ENCODE results near the gene GJB5.
"Not testable (repeated sequence)": the region's sequence is repeated elsewhere in the genome, so short reads cannot be mapped to it uniquely, and the experiment has no call there.

GJB5 gene

DNA sequence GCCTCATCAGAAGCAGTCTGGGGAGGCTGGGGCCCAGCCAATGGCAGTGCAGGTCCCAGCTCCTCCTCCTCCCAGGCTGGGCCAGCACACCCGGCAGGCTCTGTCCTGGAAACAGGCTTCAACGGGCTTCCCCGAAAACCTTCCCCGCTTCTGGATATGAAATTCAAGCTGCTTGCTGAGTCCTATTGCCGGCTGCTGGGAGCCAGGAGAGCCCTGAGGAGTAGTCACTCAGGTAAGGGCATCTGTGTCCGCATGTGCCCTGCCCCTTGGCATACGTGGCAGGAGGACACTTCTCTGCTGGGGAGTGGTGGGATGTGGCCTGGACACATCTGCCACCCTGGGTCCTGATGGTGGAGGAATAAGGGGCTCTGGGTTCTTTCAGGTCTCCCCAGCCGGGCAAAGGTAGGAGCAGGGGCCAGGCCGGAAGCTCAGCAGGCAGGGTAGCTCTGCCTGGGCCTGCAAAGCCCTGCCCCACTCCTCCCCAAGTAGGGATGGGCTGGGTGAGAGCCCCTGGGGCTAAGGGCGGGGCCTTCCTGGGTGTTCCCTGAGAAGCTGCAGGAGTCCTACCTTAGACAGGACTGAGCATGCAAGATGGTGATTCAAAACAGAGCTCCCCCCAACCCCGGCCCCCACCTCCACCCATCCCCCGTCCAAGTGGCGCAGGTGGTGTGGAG, at the start of gene GJB5:
Gene GJB5, plus strand, starts transcription at position 84 of the 674 bp plus-strand sequence. CDS start 2,284 bp downstream, outside the sequence.
- no peak for DNase-seq

DNA sequence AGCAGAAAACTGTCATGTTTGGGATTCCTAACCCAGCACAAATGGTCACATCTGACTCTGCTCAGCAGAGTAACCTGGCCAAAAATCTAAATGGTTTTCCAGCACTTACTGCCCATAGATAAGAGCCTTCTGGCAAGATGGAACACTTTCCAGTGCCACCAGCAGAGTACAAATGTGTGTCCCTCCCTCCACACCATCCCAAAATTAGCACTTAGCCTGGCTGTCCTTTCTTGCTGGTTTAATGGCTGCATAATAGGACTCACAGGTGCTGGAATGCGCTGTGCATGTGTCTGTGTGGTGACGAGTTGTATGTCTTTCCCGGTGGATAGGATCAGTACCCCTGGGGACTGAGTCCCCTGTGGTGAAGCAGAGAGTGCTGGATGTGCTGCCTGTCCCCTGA, 49.8 kb upstream of the GJB5 start:
- no peak for DNase-seq

DNA sequence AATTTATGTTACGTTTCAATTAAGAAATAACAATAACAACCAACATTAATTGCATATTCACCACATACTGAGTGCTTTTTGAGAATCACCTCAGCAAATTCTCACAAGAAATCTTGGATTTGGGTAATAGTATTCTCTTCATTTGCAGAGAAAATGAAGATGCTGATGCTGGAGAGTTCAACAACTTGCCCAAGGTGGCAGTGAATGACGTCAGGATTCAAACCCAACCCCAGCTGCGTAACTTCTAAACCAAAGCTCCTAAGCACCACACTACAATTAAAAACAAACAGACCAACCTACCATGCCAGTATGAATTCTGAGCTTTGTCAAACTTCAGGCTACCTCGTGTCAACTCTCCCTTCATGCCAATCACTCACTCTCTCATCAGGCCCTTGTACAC, 46.7 kb upstream of the GJB5 start:
- no peak for DNase-seq

DNA sequence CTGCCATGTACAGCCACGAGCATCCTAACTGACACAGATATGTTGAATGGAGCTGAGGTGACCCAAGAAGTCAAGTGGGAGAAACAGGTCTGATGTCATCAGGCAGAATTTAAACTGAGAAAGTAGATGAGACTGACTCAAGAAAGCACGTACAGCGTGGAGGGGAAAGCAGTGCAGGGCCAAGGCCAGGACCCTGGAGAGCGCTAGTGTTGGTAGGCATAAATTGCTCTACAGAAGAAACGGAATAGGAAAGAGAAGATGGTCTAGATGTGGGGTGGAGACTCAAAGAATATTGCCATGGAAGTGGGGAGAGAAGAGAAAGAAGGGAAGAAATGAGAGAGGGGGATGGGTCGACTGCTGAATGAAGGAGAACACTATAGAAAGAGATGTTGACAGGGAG, 45.3 kb upstream of the GJB5 start:
- DNase-seq: no peak

DNA sequence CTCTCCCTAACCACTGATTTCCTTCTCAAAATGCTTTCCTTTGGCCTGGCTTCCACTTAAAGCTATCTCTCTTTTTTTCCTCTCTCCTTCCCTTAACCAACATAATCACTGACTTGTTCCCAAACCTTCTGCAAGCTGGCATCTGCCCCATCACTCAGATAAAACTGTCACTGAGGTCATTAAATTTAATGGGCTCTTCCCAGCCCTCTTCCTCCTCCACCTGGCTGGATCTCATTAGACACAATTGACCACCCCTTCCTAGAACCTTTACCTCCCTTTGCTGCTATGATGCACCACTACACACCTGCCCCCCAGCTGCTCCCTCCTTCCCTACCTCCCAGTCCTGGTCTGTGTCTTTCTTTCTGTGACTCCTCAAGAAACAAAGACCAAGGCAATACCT, 44.0 kb upstream of the GJB5 start:
- DNase-seq: no peak

DNA sequence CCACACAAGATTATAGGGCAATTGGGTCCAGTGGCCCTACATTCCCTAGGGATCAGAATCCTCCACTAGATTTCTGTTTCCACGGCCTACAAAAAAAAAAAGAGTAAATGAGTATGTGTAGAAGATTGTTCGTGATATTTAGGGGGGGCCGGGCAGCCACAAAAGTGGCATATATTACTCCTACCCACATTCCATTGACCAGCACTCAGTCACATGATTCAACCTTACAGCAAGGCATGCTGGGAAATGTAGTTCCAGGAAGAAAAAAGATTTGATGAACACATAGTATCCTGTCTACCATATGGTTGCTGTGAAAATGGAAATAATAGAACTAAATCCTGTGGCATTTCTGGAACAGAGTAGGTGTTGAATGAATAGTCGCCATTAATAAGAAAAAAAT, 43.4 kb upstream of the GJB5 start:
- DNase-seq: no peak

DNA sequence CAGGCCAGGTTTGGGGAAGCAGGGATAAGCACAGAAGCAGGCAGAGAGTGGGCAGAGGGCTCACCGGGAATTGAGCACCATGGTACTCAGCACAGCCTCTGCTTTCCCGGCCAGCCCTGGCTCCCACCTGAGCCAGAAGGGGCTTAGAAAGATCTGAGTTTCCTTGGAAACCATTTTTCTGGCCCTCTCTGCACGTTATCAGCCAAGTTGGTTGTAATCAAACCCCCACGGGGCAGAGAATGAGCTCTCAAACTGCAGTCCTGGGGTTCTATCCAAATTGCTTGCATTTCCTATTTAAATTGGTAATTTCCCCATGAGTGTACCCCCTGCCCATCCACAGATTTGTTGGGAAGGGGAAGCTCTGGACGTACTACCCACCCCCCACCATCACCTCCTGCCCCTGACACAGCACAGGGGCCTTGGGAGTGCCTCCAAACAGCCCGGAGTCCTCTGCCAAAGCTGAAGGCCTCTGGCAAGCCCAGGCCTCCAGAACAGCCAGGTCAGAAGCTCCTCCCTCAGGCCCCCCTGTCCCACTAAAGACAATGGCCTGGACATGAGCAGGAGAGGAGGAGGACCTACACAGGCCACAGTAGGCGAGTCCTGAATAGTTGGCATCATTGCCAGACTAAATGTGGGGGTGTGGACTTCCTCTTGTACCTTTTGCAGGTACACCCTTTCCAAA, 42.7 kb upstream of the GJB5 start:
- DNase-seq: no peak

DNA sequence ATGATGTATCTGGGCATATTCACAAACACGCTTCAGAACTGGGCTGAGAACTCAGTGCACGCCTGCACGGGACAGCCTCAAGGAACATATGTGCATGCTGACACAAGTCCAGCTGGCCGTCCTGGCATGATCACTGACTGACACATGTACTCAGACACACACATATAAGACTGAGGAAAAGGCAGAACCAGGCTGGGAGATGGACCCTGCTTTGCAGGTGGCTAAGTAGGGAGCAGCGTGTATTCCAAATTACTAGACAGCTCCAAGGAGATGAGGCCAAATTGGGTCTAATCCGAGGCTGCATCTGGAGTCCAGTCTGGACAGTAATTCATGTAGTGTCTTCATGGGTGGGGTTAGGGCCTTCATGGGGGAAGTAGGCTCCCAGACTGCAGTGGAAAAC, 41.4 kb upstream of the GJB5 start:
- no peak for DNase-seq

DNA sequence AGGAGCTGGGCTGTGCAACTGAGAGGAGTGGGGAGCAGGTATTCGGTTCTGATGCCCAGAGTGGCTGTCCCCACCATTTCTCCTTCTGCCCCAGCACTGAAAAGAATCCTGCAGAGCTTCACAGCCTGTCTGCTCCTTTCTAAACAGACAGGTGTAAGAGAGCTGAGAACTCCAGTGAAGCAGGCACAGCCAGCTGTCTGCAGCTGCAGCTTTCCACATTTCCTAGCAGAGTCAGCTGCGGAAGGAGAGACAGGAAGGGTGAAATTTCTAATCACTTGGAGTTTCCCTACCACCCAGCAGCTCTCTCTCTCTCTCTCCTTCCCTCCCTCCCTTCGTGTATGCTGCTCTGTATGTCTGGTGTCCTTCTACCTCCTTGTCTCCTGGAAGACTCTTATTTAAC, 40.5 kb upstream of the GJB5 start:
- no peak for DNase-seq

DNA sequence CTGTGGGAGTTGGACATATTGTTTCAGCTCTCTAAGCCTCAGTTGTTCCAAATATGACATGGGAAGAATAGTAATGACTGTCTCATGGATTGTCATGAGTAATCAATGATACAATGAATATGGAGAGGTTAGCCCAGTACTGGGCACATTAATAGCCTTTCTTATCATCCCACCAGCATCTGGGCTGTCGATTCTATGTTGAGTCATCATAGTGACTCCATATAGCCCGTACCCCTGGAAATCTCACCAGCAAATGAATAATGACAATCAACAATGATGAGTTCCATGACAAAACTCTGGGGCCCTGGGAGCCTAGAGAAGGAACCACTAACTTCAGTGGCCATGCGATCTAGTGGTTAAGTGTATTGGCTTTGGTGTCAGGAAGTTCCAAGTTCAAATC, 39.7 kb upstream of the GJB5 start:
- DNase-seq: no peak

DNA sequence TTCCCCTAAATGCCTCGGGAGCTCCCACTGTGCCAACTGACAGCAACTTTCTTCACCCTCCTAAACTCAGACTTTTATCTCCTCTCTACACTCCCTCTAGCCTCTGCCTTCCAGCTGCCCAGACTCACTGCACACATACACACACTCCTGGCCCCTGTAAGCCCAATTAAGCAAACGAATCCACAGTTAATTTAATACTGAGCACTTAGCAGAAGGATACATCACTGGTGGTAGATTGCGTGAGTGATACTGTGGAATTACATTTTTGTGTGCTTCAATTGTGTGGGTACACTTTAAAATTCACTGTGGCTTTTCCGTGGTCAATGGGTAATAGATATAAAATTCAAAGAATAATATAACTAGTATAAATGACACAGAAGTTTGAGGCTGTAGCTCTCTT, 33.6 kb upstream of the GJB5 start:
- no peak for DNase-seq

DNA sequence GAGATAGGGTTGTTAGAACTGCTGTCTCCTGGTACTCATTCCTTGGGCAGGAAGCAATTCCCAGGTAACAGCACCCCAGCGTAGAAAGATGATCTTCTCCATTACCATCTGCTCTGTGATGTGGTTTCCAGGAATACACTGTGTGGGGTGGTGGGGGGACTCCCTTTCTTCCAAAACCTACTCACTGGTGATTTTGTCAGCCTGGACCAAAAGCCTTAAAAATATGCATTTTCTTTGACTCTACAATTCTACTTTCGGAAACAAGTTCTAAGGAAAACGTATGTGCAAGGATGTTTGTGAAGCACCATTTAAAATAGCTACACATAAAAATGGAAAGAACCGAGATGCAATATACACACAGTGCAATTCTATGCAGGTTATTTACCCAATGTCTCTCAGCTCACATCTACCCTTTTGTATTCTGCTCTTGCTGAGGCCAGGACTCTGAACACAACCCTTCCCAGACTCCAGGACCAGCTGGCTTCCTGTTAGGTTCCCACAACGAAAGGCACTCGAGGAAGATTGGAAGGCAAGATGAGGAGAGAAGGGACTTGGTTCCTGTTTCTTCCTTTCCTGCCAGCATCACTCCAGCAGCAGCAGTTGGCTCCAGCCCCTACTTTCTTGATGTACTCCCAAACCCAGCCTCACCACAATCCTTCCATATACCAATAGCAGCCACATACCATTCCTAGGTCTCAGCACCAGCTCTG, 33.0 kb upstream of the GJB5 start:
- DNase-seq: no peak

DNA sequence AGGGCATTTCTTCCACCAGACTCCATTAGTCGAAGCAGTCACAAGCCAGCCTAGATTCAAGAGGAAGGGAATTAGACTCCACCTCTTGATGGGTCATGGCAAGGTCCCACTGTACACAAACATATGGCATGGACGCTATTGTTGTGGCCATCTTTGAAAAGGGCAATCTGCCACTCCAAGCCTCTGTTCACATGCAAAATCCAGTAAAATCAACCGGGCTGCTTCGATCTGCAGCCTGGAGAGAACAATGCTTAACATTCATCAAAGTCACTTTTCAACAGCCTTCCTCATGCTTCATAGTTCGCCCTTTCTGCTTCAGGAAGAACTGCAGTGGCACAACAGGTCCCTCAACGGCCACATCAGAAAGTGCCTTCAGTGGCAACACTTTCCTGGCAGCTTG, 28.0 kb upstream of the GJB5 start:
- DNase-seq: no peak

DNA sequence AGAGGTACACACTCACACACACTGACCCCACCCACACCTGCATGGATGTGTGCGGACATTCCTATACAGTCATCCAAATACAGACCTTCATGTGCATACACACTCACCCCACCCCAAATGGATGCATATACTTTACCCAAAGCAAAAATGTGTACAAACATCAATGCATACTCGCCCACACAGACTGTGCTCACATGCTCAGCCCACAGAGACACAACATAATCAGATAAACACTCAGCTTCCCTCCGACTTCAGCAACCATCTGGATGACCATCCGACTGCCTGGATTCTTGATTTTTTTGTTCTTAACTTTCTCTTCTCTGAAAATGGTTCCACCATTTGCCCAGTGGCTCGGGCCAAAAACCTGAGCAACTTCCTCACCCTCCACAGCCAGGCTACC, 24.4 kb upstream of the GJB5 start:
- no peak for DNase-seq

DNA sequence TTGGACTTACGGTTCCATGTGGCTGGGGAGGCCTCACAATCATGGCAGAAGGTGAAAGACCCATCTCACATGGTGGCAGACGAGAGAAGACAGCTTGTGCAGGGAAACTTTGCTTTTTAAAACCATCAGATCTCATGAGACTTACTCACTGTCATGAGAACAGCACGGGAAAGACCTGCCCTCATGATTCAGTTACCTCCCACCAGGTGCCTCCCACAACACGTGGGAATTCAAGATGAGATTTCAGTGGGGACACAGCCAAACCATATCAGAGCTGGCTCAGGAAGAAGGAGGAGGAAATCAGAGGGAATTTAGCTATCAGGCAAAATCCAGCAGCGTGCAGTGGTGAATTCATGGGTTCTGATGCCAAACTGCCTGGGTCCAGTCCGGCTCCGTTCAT, 22.0 kb upstream of the GJB5 start:
- DNase-seq: not testable (repeated sequence)

DNA sequence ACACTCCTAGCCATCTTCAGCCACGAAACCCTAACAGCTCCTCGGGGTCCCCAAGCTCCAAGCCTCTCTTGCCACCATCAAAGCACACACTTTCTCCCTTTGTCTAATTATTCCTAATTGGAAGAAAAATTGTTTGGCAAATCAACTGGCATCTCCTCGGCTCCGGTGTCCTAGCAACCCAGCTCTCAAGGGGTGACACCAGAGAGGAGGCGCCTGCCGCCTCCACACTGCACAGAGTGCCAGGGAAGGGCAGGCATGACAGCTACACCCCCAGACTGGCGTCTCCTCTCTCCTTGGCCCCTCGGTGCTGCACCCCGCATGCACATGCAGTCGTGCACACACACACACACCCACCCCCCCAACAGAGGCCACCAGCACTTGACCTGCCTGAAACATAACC, 18.2 kb upstream of the GJB5 start:
- no peak for DNase-seq

DNA sequence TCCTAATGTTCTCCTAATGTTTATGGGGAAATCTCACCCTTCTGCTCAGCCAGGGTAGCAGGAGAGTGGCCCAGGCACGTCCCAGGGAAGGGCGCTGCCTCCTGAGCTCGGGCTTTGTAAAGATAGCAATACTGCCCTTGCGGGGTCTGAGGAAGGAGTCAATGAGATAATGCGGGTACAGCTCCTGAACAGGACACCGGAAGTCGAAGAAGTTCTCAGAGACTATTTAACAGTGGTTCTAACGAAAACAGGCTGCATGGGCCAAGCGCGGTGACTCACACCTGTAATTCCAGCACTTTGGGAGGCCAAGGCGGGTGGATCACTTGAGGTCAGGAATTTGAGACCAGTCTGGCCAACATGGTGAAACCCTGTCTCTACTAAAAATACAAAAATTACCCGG, 17.6 kb upstream of the GJB5 start:
- not testable (repeated sequence) for DNase-seq

DNA sequence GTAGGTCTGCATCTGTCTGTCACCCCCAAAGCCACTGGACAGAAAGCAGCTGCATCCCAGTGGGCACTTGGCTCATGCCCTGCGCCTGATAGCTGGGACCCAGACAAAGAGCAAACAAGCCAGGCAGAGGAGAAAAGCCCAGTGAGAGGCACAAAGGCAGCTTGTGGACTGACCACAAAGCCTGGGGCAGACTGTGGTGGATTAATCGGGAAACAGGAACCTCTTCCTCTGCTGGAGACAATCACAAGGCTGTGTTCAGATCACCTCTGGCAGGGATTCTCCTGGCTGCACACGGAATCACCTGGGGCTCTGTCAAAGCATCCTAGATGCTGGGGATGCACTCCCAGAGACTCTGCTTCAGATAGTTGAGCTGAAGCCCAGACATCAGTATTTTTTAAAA, 15.2 kb upstream of the GJB5 start:
- no peak for DNase-seq

DNA sequence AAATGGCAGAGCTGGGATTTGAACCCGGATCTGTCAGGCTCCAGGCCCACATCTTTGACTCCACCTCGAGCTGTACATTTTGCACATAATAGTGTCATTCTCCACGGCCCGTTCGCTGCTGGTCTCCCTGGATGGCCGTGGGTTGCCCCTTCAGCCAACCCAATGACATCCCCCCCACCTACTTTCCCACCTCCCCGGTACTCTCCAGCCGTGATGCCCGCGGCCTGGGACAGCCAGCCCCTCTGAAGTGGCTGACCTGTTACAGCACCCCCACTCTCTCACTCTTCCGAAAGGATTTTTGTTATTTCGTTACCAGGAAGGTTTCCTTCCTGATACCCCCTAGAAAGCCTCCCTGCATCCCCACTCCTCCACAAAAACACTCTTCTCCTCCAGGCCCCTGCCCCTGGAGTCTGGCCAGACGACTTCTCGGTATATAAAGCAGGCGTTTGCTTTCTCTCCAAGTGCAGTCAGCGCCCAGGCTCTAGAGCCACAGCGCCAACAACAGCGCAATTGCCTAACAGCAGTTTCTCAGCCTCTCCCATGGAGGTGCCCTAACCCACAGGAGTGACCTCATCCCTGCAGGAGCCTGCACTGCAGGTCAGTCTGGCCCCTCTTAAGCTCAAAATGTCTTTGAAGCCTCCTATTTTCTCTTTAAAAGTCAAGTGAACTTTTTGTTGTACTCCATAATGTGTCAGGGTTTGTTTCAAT, 14.5 kb upstream of the GJB5 start:
- DNase-seq: no peak

DNA sequence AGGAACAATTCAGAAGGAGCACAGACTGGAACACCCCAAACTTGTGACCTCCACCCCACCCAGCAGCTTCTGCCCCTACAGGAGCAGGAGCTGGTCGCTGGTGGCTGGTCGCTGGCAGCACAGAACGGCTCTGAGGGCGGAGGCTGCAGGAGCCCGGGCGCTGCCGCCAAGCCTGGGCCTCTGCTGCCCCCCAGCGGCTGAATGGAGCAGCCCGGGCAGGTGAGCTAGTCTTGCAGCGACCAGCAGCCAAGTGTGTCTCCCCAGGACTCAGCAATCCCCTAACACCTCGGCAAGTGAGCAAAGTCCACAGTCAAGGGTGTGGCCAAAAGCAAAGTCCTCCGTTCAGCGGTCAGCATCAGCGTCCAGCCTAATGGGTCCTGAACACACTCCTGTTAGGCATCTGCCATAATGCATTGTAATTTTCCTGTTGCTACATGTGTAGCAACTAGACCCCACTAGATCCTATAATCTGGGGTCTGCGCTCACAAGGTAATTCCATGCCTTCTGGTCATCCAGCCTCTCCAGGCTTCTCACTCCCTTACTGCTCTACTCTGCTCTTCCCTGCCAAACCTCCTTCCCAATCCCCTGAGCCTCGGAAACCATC, 12.1 kb upstream of the GJB5 start:
- DNase-seq: peak; percentile 92

DNA sequence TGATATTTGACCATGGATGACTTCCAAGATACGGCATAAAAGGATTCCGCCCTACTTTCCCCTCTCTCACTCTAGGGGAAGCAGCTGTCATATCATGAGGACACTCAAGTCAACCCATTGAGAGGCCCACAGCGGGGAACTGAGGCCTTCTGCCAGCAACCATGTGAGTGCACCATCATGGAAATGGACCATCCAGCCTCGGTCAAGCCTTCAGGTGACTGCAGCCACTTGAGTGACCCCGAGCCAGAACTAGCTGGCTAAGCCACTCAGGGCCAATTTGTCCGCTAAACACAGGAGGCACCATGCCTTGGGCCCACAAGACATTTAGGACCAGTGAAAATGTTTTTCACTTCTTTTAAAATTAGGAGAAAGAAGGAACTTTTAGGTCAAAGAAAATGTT, 11.1 kb upstream of the GJB5 start:
- DNase-seq: no peak

DNA sequence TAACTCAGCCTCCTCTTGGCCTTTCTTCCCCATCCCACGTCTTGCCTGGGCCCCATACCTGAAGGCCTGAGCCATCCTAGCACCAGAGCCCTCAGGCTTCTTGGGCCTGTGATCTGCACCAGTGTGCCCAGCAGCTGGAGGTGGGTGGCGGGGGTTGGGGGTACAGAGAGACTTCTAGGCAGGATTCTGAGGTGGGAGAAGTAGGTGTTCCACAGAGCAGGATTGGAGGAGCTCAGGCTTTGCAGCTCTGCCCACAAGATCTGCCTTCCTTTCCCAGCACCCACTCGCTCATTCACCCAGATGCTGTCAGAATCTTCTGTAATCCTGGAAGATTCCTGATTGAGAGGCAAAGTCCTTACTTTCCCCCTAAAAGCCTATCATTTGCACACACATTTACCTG, 10.0 kb upstream of the GJB5 start:
- no peak for DNase-seq

DNA sequence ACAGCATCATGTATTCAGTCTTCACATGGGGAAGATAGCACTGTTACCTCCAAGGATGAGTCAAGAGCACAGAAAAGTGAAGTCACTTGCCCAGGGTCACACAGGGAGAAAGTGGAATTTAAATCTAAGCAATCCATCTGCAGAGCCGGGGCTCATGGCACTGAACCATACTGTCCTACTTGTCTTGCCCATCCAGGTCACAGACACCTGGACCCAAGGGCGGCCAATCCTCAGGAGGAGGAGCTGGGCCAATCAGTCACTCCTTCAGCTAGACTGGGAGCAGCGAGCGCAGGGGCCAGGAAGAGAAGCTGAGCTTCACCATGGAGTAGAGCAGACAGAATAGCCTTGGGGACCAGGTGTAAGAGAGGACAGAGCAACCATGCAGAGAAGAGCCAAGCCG, 9.2 kb upstream of the GJB5 start:
- no peak for DNase-seq

Measured in stimulated activated CD8-positive, alpha-beta memory T cell treated with anti-CD3 and anti-CD28 coated beads, Interleukin-4, amount 100 ng/mL, for 48 hours (primary cell).